H9 (cell line): ENCODE measurements around the gene EIF4E2. TPM values are rescaled to one million over a fixed set of nuclear protein-coding genes. Genes with fewer than 3 reads are reported as not detected.

Source experiments
- DNase-seq: peaks from one replicate; pipeline ENCODE4 v3.0.0-alpha.2; 2017
- H2AFZ ChIP-seq: one replicate; pipeline ENCODE4 v1.6.1; 2013; ENCODE audit warnings: mild to moderate bottlenecking, low read length, control low read depth, moderate library complexity
- H2AK5ac ChIP-seq: 2 replicates; pipeline ENCODE4 v1.6.1; 2013; ENCODE audit warnings: low read length, control low read depth, mixed read lengths; ENCODE audit not compliant: insufficient read length
- H2BK120ac ChIP-seq: one replicate; pipeline ENCODE4 v1.6.1; 2013; ENCODE audit warnings: low read depth, mild to moderate bottlenecking, low read length, control low read depth, inconsistent platforms; ENCODE audit not compliant: poor library complexity, severe bottlenecking
- H2BK12ac ChIP-seq: 2 replicates; pipeline ENCODE4 v1.6.1; 2013; ENCODE audit warnings: low read length, control low read depth, mixed read lengths, low read depth; ENCODE audit not compliant: insufficient read length
- H2BK15ac ChIP-seq: 2 replicates; pipeline ENCODE4 v1.6.1; 2013; ENCODE audit warnings: low read depth, low read length, control low read depth
- H2BK20ac ChIP-seq: one replicate; pipeline ENCODE4 v1.6.1; 2013; ENCODE audit warnings: low read depth, mild to moderate bottlenecking, low read length, control low read depth, inconsistent platforms; ENCODE audit not compliant: poor library complexity, severe bottlenecking
- H2BK5ac ChIP-seq: 2 replicates; pipeline ENCODE4 v1.6.1; 2013; ENCODE audit warnings: low read length, control low read depth, mixed read lengths; ENCODE audit not compliant: insufficient read length
- H3K14ac ChIP-seq: 2 replicates; pipeline ENCODE4 v1.6.1; 2013; ENCODE audit warnings: low read length, control low read depth; ENCODE audit not compliant: insufficient read depth
- H3K18ac ChIP-seq: 2 replicates; pipeline ENCODE4 v1.6.1; 2013; ENCODE audit warnings: low read depth, mild to moderate bottlenecking, mixed read lengths, low read length, control low read depth; ENCODE audit not compliant: insufficient read length
- H3K23ac ChIP-seq: 2 replicates; pipeline ENCODE4 v1.6.1; 2013; ENCODE audit warnings: low read length, control low read depth, mixed read lengths, low read depth; ENCODE audit not compliant: insufficient read length
- H3K23me2 ChIP-seq: 2 replicates; pipeline ENCODE4 v1.6.1; 2013; ENCODE audit warnings: low read depth, mild to moderate bottlenecking, mixed read lengths, low read length, control low read depth; ENCODE audit not compliant: insufficient read length, poor library complexity, severe bottlenecking
- H3K27ac ChIP-seq: 2 replicates; pipeline ENCODE4 v1.5.1; 2013; ENCODE audit warnings: low read length, control low read depth, mixed read lengths, low read depth; ENCODE audit not compliant: insufficient read length
- H3K27me3 ChIP-seq: 2 replicates; pipeline ENCODE4 v1.6.1; 2013; ENCODE audit warnings: low read length, control low read depth, inconsistent platforms; ENCODE audit not compliant: insufficient read depth
- H3K4ac ChIP-seq: 2 replicates; pipeline ENCODE4 v1.6.1; 2013; ENCODE audit warnings: low read depth, mild to moderate bottlenecking, control low read depth, inconsistent platforms, low read length, moderate library complexity
- H3K4me1 ChIP-seq: 2 replicates; pipeline ENCODE4 v1.6.1; 2013; ENCODE audit warnings: low read length, control low read depth, inconsistent platforms; ENCODE audit not compliant: insufficient read depth
- H3K4me2 ChIP-seq: 2 replicates; pipeline ENCODE4 v1.6.1; 2013; ENCODE audit warnings: low read length, control low read depth, mixed read lengths; ENCODE audit not compliant: insufficient read length, insufficient read depth
- H3K56ac ChIP-seq: 2 replicates; pipeline ENCODE4 v1.6.1; 2013; ENCODE audit warnings: low read depth, mild to moderate bottlenecking, mixed read lengths, low read length, control low read depth; ENCODE audit not compliant: insufficient read length
- H3K79me1 ChIP-seq: 2 replicates; pipeline ENCODE4 v1.6.1; 2013; ENCODE audit warnings: low read depth, mild to moderate bottlenecking, moderate library complexity, low read length, control low read depth, inconsistent platforms; ENCODE audit not compliant: insufficient read depth, poor library complexity, severe bottlenecking
- H3K79me2 ChIP-seq: 2 replicates; pipeline ENCODE4 v1.6.1; 2013; ENCODE audit warnings: low read length, control low read depth, inconsistent platforms; ENCODE audit not compliant: insufficient read depth
- H3K9ac ChIP-seq: 2 replicates; pipeline ENCODE4 v1.6.1; 2013; ENCODE audit warnings: low read length, control low read depth, mixed read lengths; ENCODE audit not compliant: insufficient read length; ENCODE audit errors: extremely low read depth
- H3K9me3 ChIP-seq: one replicate; pipeline ENCODE4 v1.6.1; 2013; ENCODE audit warnings: low read depth, low read length, inconsistent platforms; ENCODE audit not compliant: control insufficient read depth
- H3T11ph ChIP-seq: one replicate; pipeline ENCODE4 v1.6.1; 2013; ENCODE audit warnings: mild to moderate bottlenecking, low read length, control low read depth, inconsistent platforms
- H4K20me1 ChIP-seq: one replicate; pipeline ENCODE4 v1.6.1; 2013; ENCODE audit not compliant: control insufficient read depth, insufficient read length, insufficient read depth
- H4K5ac ChIP-seq: 2 replicates; pipeline ENCODE4 v1.6.1; 2013; ENCODE audit warnings: low read depth, mild to moderate bottlenecking, mixed read lengths, low read length, control low read depth; ENCODE audit not compliant: insufficient read length
- H4K8ac ChIP-seq: replicated peaks from 2 replicates; pipeline ENCODE4 v1.6.1; 2013; ENCODE audit warnings: low read length, control low read depth, mixed read lengths, low read depth; ENCODE audit not compliant: insufficient read length
- H4K91ac ChIP-seq: 2 replicates; pipeline ENCODE4 v1.6.1; 2013; ENCODE audit warnings: low read depth, mild to moderate bottlenecking, moderate library complexity, mixed read lengths, low read length, control low read depth; ENCODE audit not compliant: insufficient read length
- H3K27ac Mint-ChIP-seq, 3 experiments: 2 replicates in 2 of 3; 3 replicates in 1 of 3; pipeline ENCODE4 v1.8.0; 2020 to 2021; ENCODE audit warnings: mixed read lengths in 3 of 3, mild to moderate bottlenecking in 1 of 3, moderate library complexity in 1 of 3
- H3K27me3 Mint-ChIP-seq: 2 replicates; pipeline ENCODE4 v1.8.0; 2021; ENCODE audit warnings: low read depth, mild to moderate bottlenecking, moderate library complexity, mixed read lengths
- H3K36me3 Mint-ChIP-seq, 3 experiments: 2 replicates in 2 of 3; 3 replicates in 1 of 3; pipeline ENCODE4 v1.8.0; 2020 to 2021; ENCODE audit warnings: low read depth in 3 of 3, mixed read lengths in 3 of 3; ENCODE audit not compliant: insufficient read depth in 1 of 3
- H3K4me1 Mint-ChIP-seq, 2 experiments: 2 replicates each; pipeline ENCODE4 v1.8.0; 2020; ENCODE audit warnings: mixed read lengths in 2 of 2
- H3K4me3 Mint-ChIP-seq, 2 experiments: 2 replicates in 1 of 2; 3 replicates in 1 of 2; pipeline ENCODE4 v1.8.0; 2020 to 2021; ENCODE audit warnings: mild to moderate bottlenecking in 2 of 2, mixed read lengths in 2 of 2, moderate library complexity in 1 of 2
- H3K9me3 Mint-ChIP-seq, 2 experiments: 2 replicates in 1 of 2; 3 replicates in 1 of 2; pipeline ENCODE4 v1.8.0; 2020; ENCODE audit warnings: mild to moderate bottlenecking in 2 of 2, mixed read lengths in 2 of 2, moderate library complexity in 1 of 2
- CTCF ChIP-seq: fragments of 200-600 bp; sonication (generic); conservative IDR thresholded peaks from 3 replicates; pipeline ENCODE4 v1.8.0; 2021; ENCODE audit warnings: antibody characterized with exemption, mild to moderate bottlenecking
- WGBS: extraction: QIAGEN DNeasy Blood & Tissue Kit; methylation state at CpG from one replicate; pipeline ENCODE4 v1.1.7; 2013; ENCODE audit warnings: missing lambda C conversion rate, low lambda C conversion rate, mixed read lengths; ENCODE audit not compliant: insufficient read length; ENCODE audit errors: extremely low coverage; 5-methylcytosine and 5-hydroxymethylcytosine counted together
- total RNA-seq: library from RNA; stranded (reverse); gene quantifications from 2 replicates; pipeline ENCODE4 v1.2.1, GENCODE V29; 2021

Gene EIF4E2
- total RNA-seq, 1 experiment from 2014 or later, result 109 TPM

GRCh38 chr2:232541195-232541960, 9.1 kb upstream of the EIF4E2 start:
- H3K27me3 ChIP-seq, result no peaks in the 10 kb centered on the region; the same call in 1 of the 2 replicates
- H3K56ac ChIP-seq, result no peak overlapping the region
- H2BK20ac ChIP-seq, result no peak overlapping the region
- H4K20me1 ChIP-seq, result no peaks in the 10 kb centered on the region
- no peak overlapping the region for H2BK120ac ChIP-seq
- H2BK15ac ChIP-seq, result no peak overlapping the region
- DNase-seq, result no peak
- no peak for TF ChIP-seq CTCF
- no peak overlapping the region for H3K4ac ChIP-seq
- H2AK5ac ChIP-seq, result no peak overlapping the region
- no peak overlapping the region for H2BK5ac ChIP-seq
- no peak overlapping the region for H3T11ph ChIP-seq
- H3K79me1 ChIP-seq, result no peaks in the 10 kb centered on the region
- H2BK12ac ChIP-seq, result no peak overlapping the region
- no peak overlapping the region for H4K5ac ChIP-seq
- no peak overlapping the region for H3K27ac ChIP-seq
- Mint-ChIP-seq H3K27ac (peak overlapping the region in 1 of 3 experiments; percentile 83; a peak in 2 of 7 replicates), H3K9me3 (peaks cover 4 to 6% of the 10 kb centered on the region in 2 experiments; a peak in 4 of 5 replicates), H3K4me3 (no peak overlapping the region), H3K36me3 (peaks cover 3 to 6% (median 5%) of the 10 kb centered on the region in 3 experiments; a peak in 6 of 7 replicates), H3K4me1 (peaks cover 18 to 22% of the 10 kb centered on the region in 2 experiments), H3K27me3 (peaks cover 5% of the 10 kb centered on the region)
- H3K9me3 ChIP-seq, result no peaks in the 10 kb centered on the region
- no peak overlapping the region for H3K18ac ChIP-seq
- H3K14ac ChIP-seq, result no peak overlapping the region
- no peak overlapping the region for H2AFZ ChIP-seq
- no peak overlapping the region for H4K91ac ChIP-seq
- H3K4me2 ChIP-seq, result no peak overlapping the region
- WGBS, result no CpG with 5 or more reads among the region's 19 CpGs
- no peak overlapping the region for H3K23ac ChIP-seq
- no peaks in the 10 kb centered on the region for H3K23me2 ChIP-seq
- H3K9ac ChIP-seq, result no peak overlapping the region
- H3K4me1 ChIP-seq, result peaks cover 4% of the 10 kb centered on the region; the same call in 1 of the 2 replicates
- H3K79me2 ChIP-seq, result no peaks in the 10 kb centered on the region
- H4K8ac ChIP-seq, result no peak overlapping the region
